HG02938 (cell line): ENCODE results near the gene GABARAP.

Experiments used
- ATAC-seq: cut with Tn5 transposase; IDR thresholded peaks from one replicate; pipeline ENCODE4 v1.9.1; 2021; ENCODE audit warnings: mild to moderate bottlenecking, moderate library complexity; ENCODE audit not compliant: unreplicated experiment

The GABARAP gene

DNA sequence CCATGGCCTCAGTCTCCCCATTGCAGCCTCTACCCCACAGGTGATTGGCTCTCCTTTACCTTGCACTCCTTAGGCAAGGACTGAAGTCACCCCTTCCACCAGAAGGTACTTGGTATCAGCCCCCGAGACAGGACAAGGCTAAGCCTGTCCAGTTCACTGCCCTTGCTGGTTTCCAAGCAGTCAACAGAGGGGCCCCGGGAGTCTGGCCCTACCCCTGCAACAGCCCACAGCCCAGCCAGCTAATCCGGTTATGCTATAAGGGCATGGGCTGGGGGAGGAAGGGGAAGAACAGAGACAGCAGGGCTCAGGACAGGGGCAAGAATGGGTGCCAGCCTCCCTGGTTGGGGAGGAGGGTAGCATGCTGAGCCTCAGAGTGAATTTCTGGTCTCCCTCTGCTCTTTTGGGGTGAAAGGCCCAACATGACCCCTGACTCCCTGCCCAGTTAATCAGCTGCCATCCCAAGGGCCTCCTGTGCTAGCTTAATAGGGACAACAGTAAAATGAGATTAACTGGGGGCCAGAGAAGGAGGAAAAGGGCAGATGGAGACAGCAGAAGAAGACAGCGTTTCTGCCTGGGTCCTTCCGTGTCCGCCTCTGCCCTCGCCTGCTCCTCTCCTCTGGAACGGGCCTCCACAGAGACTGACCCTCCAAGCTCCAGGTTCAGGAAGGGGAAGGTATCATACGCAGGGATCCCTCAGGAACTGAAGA lies 33.3 kb downstream of the GABARAP start:
- no peak for ATAC-seq

DNA sequence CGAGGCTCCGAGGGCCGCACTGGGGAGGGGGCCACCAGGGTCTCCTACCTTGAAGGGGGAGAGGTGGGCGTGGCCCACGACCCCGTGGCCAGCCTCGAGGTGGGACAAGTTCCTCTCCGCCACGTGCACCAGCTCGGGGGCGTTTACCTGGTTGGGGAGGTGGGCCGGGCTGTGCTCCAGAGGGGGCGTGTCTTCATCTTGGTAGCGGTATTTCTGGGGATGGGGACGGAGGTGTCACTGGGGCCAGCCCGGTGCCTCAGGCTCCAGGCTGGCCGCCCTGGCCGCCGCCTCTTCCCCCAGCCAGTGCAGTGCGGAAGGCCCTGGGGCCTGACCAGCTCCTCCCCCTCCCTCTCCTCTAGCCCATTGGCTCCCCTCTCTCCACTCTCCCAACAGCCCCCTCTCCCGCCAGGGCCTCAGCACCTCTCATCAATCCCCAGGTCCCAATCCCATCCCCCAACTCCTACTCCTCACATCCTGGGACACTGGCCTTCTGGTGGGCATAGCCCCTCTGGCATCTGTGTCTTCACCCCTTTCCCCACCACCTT lies 34.1 kb downstream of the GABARAP start:
- ATAC-seq, result no peak

DNA sequence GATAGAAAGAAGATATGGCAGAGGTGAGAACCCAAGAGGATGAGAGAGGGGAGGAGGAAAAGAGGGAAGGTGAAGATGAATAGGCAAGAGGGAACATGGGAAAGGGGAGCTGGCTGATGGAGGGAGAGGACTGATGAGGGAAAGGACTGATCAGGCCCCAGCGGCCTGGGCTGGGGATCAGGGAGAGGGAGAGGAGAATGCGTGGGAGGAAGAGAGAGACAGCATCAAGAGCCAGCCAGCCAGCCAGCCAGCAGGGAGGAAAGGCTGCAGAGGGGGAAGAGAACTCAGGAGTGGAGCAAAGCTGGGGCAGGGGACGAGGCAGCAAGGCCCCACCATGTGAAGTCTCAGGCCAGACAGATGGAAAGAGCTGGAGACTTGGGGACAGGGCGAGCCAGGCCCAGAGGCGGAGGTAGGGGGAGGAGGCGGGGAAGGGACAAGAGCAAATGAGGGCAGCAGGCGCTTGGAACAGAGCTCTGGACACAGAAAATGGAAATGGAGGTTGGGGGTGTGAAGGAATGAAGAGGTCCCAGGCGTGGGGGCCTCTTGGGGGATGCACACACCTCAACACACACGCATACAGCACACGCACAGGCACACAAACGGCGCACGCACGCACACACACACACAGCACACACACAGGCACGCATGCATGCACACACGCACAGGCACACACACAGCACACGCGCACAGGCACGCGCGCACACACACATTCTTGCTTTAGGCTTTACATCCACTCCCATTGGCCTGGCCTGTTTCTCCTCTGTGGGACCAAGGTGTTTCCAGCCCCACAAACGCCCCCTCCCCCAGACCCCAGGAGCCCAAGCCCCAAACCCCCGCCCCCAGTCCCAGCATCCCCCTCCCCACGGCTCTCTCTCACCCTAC lies 34.9 kb downstream of the GABARAP start:
- no peak for ATAC-seq

DNA sequence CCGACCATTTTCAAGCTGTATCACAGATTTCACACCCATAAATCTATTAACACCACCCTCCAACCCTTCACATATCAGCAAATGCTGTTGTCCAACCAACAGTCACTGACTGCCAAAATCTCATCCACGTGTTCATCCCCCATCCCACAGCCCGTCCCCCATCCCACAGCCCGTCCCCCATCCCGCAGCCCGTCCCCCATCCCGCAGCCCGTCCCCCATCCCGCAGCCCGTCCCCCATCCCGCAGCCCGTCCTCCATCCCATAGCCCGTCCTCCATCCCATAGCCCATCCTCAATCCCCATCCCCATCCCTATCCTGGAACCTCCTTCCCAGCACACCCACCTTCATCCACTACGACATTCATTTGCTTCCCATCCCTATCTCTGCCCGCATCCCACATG lies 36.7 kb downstream of the GABARAP start:
- ATAC-seq, result no peak

DNA sequence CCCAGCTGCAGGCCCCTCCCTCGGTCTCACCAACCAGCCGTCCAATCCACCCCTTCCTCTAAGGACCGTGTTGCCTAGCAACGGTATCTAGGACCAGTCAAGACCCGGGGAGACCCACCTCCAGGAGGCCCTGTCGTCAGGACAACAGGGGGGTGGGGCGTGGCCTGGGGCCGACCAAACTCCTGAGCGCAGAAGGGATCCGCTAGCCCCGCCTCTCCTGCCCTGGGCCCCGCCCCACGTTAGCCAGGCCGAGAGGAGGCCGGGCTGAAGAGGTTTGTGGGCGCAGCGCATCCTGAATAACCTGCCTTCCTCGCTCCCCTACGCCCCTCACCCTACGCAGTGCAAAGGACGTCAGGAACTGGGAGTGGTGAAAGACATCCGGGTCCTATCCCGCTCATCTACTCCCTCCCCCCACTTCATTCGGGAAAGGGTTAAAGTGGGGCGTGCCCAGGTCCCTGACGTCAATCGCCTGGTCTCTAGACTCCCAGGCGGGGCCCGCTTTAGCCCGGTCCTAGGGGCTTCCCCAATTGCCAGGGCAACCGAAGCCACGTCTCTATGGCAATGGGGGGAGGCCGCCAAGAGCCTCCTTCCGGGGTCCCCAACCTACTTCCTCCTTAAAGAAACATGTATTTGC lies 37.3 kb downstream of the GABARAP start:
- ATAC-seq, result peak; percentile 73

DNA sequence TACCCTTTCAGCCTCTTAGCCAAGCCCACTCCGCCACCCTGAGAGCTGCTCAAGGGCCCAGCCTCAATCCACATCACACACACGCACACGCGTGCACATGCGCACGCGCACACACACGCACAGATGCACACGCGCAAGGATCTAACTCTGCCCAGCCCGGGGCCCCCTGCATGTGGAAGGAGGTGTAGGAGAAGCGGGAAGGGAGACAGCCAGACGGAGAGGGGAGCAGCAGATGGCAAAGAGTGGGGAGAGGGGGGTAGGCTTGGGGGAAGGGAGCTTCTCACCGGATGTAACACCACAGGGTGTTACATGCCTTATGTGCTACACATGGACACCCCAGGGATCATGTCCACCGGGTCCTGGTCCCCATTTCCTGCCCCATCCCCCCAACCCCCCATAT lies 37.9 kb downstream of the GABARAP start:
- no peak for ATAC-seq

DNA sequence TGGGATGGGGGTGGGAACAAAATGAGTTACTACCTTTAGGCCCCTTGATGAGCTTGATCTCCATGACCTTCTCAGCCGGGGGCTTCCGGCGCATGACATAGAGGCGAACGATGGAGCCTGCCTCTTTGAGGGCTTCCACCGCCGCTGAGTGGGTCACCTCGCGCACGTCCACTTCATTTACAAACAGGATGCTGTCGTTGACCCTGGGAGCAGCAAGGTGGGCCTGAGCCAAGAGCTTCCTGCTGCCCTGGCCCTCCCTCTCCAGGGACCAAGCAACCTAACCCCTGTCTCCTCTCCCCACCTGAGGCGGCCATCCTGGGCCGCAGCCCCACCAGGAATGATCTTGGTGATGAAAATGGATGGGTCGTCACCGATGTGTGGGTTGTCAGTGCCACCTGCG lies 38.9 kb downstream of the GABARAP start:
- no peak for ATAC-seq

DNA sequence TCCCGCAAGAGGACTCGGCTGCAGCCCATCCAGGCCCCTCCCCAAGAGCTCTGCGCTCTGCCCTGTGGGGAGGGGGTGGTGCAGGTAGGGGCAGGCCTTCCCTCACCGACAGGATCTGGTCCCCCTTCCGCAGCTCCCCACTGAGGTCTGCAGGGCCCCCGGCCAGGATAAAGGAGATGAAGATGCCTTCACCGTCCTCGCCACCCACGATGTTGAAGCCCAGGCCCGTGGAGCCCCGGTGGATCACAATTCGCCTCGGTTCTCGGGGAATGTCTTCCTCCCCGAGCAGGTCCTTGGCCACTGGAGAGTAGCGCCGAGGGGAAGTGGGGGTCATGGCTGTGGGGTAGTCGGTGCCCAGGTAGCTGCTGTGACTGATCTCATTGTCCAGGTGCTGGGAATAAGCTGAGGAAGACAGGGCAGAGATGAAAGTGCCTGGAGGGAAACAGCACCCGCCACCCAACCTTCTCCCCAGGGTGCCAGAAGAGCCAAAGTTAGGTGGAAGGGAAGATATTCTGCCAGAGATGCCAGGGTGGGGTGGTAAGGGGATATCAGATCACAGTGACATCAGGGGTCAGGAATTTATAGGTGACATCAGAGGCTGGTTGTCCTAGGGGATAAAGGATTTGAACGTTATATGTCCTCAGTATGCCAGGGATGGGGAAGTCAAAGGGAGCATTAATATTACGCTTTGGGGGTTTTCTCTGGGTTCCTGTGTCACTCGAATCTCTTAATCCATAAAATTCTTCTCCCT lies 45.4 kb downstream of the GABARAP start:
- no peak for ATAC-seq

DNA sequence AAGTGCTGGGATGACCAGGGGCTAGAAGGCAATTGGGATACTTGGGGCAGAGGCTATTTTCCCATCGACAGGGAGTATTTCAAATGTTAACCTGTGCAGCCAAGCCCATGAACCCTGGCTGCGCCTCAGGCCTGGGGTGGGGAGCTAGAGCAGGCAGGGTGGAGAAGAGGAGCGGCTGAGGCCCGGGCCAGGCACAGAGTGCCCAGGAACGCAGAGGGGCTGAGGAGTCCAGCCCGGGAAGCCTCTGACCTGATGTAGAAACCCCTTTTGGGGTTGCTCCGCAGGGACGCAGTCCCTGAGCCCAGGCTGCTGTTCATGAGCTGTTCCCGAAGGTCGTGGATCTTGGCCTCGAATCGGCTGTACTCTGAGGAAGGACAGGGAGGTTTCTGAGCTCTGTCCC lies 46.3 kb downstream of the GABARAP start:
- ATAC-seq, result no peak

DNA sequence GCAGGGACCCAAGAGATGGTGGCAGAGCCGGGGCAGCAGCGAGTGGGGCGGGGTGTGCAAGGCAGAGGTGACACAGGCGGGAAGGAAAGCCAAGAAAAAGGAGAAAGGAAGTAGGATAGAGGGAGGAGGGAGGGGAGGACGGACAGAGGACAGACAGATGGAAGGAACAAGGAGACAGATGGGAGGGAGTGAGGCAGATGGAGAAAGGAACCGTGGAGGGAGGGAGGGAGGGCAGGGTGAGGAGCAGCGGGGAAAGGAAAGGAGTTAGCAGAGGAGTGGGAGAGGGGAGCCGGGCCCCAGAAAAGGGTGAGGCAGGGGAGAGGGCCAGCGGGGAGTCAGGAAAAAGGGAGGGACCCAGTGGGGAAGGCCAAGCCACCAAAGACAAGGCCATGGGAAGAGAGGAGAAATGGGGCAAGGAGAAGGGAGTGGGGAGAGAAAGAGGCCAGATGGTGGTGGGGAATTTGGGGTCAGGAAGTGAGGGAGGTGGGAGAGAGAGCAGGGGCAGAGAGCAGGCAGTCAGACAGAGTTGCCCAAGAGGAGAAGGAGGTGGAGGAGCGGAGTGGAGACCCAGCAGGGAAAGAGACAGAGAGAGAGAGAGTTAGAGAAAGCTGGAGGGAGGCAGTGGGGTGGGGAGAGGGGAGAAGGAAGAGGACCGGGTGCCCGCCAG lies 49.8 kb downstream of the GABARAP start:
- ATAC-seq, result no peak

DNA sequence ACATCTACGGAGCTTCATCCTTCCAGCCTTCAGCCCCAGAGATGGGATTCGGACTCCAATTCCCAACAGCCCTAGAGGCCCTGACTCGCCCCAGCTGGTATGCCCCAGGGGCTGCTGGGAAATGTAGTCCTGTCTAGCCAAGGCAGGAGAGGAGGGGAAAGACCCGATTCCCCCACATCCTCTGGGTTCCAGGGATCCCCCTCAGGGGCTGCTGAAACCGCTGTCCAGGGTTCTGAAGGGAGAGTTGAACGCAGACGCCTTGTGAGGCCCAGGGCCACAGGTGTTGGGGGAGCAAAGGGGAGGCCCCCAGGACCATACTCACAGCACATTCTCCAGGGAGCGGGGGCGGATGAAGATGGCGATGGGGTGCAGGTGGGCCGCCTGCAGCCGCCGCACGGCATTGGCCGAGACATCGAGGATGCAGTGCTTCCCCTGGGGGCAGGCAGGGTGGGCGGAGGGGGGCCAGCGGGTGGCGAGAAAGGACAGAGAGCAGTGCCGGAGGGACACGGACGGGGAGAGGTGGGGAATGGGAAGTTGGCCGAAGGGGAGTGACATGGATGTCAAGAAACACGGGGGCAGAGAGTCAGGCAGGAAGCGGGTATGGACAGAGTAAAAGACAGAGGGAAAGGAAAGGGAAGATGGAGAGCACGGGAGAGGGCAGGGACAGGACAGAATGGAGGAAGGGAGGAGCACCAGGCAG lies 50.5 kb downstream of the GABARAP start:
- ATAC-seq, result no peak

DNA sequence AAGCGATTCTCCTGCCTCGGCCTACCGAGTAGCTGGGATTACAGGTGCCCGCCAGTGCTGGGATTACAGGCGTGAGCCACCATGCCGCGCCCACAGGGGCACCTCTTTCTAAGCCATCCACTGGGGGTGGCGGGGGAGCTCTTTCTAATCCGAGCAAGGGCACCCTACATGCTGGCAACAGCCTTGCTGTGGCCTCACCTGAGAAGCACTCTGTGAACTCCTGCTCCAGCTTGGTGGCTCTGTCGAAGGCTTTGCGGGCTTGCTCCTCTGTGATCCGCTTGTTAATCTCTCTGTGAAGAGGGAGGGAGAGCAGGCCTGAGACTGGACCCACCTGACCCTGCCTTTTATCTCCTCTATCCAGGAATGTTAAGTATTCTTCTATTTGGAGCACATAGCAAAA lies 51.2 kb downstream of the GABARAP start:
- no peak for ATAC-seq

DNA sequence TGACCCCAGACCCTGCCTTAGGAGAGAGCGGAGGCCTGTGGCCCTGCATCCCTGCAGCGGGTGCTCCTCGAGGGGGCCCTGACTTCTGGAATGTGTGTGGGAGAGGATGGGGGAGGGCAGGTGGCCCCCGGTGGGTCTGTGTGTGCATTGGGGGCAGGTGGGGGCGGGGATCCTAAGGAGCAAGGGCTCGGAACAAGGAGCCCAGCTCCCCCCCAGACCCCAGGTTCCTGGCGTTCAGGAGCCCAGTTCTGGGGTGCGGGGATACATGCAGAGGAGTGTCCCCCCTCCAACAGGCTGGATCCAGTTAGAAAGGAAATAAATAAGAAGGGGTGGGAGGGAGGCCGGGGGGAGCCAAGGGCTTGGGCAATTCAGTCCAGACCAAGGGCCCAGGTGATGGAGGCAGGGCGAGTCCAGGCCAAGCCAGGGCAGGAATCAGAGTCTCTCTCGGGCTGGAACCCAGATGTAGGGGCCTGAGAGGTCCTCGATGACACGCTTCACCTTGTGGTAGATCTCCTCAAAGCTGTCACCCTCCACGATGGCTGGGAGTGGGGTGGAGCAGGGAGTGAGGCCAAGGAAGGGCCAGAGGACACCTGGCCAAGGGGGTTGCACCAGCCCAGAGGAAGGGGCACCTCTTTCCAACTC lies 51.9 kb downstream of the GABARAP start:
- no peak for ATAC-seq
